ENCODE measurements around the gene NLN.

DNA sequence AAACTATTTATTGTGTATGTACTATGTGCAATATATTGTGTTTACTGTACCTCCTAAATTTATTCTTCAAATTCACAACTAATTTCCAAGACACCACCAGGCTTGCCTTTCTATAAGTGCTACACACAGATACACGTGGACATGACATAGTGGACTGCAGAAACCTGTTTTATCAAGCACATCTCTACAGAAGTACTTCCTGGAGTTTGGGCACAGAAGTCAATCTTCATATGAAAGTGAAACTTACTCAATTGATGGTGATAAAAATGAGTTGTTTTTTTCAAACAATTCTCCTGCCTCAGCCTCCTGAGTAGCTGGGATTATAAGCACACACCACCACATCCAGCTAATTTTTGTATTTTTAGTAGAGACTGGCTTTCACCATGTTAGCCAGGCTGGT, 57.6 kb downstream of the NLN start:
- TF ChIP-seq, protein P1, sequence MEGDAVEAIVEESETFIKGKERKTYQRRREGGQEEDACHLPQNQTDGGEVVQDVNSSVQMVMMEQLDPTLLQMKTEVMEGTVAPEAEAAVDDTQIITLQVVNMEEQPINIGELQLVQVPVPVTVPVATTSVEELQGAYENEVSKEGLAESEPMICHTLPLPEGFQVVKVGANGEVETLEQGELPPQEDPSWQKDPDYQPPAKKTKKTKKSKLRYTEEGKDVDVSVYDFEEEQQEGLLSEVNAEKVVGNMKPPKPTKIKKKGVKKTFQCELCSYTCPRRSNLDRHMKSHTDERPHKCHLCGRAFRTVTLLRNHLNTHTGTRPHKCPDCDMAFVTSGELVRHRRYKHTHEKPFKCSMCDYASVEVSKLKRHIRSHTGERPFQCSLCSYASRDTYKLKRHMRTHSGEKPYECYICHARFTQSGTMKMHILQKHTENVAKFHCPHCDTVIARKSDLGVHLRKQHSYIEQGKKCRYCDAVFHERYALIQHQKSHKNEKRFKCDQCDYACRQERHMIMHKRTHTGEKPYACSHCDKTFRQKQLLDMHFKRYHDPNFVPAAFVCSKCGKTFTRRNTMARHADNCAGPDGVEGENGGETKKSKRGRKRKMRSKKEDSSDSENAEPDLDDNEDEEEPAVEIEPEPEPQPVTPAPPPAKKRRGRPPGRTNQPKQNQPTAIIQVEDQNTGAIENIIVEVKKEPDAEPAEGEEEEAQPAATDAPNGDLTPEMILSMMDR (IDR thresholded peaks at IDR 0.05) = no peak
- TF ChIP-seq EP300 (IDR thresholded peaks at IDR 0.05) (no peak), POLR2A (IDR thresholded peaks at IDR 0.05) (no peak), POLR2AphosphoS5 (IDR thresholded peaks at IDR 0.05) (no peak)
